NCI-H2196 treated with DMSO at 0.1 percent for 48 hours (cell line): Measurements from ENCODE around the gene UBE2J1.
"Not testable (repeated sequence)": the region's sequence is repeated elsewhere in the genome, so short reads cannot be mapped to it uniquely, and the experiment has no call there.

Experiments used
- DNase-seq: peaks from one replicate; lab custom pipeline; 2025; ENCODE audit not compliant: unreplicated experiment; lab: John Stamatoyannopoulos, UW

Gene UBE2J1

GRCh38 chr6:89352278-89353117, at the start of gene UBE2J1:
UBE2J1 (minus strand) TSS chr6:89352722; CDS start chr6:89352569, 153 bp downstream.
- peak; percentile 57 for DNase-seq

GRCh38 chr6:89400912-89401399, 48.4 kb upstream of the UBE2J1 start:
- DNase-seq = no peak

- DNase-seq = no peak
Observed at GRCh38 chr6:89400050-89400449, 47.5 kb upstream of the UBE2J1 start.

- DNase-seq = no peak
Observed at GRCh38 chr6:89398762-89399525, 46.4 kb upstream of the UBE2J1 start.

- DNase-seq = not testable (repeated sequence)
Observed at GRCh38 chr6:89397884-89398283, 45.4 kb upstream of the UBE2J1 start.

- DNase-seq = no peak
Observed at GRCh38 chr6:89393659-89394058, 41.1 kb upstream of the UBE2J1 start.

GRCh38 chr6:89392823-89393222, 40.3 kb upstream of the UBE2J1 start:
- no peak for DNase-seq

GRCh38 chr6:89388846-89389245, 36.3 kb upstream of the UBE2J1 start:
- no peak for DNase-seq

- DNase-seq = no peak
Observed at GRCh38 chr6:89387516-89388201, 35.1 kb upstream of the UBE2J1 start.

- no peak for DNase-seq
Observed at GRCh38 chr6:89386917-89387491, 34.5 kb upstream of the UBE2J1 start.

GRCh38 chr6:89385846-89386245, 33.3 kb upstream of the UBE2J1 start:
- DNase-seq = no peak

- no peak for DNase-seq
Observed at GRCh38 chr6:89385156-89385667, 32.7 kb upstream of the UBE2J1 start.

- no peak for DNase-seq
Observed at GRCh38 chr6:89381031-89381430, 28.5 kb upstream of the UBE2J1 start.

- DNase-seq = no peak
Observed at GRCh38 chr6:89379281-89379680, 26.8 kb upstream of the UBE2J1 start.

GRCh38 chr6:89378628-89379027, 26.1 kb upstream of the UBE2J1 start:
- DNase-seq = no peak

GRCh38 chr6:89375427-89376267, 23.1 kb upstream of the UBE2J1 start:
- DNase-seq = peak; percentile 90

GRCh38 chr6:89372506-89372901, 20.0 kb upstream of the UBE2J1 start:
- DNase-seq = no peak

- peak; percentile 52 for DNase-seq
Observed at GRCh38 chr6:89371849-89372505, 19.5 kb upstream of the UBE2J1 start.

- no peak for DNase-seq
Observed at GRCh38 chr6:89368999-89369398, 16.5 kb upstream of the UBE2J1 start.
